Left ventricle myocardium inferior (tissue), 1 donor: ENCODE results near the gene SCMH1. TPM values are rescaled to one million over a fixed set of nuclear protein-coding genes. Genes with fewer than 3 reads are reported as not detected.

Source experiments
- DNase-seq: peaks from one replicate; pipeline ENCODE4 v3.0.0-alpha.2; 2020
- H3K27ac ChIP-seq: fragments of 200-600 bp; replicated peaks from 2 replicates; pipeline ENCODE4 v1.8.0; 2021
- H3K27me3 ChIP-seq: fragments of 200-600 bp; 2 replicates; pipeline ENCODE4 v1.8.0; 2021; ENCODE audit warnings: low read depth
- H3K36me3 ChIP-seq: fragments of 200-600 bp; 2 replicates; pipeline ENCODE4 v1.8.0; 2021
- H3K4me1 ChIP-seq: fragments of 200-600 bp; 2 replicates; pipeline ENCODE4 v1.8.0; 2021
- H3K4me3 ChIP-seq: fragments of 200-600 bp; 2 replicates; pipeline ENCODE4 v1.8.0; 2021; ENCODE audit warnings: mild to moderate bottlenecking, moderate library complexity
- H3K9me3 ChIP-seq: fragments of 200-600 bp; replicated peaks from 2 replicates; pipeline ENCODE4 v1.8.0; 2021
- intact Hi-C: fragments of 100-400 bp; cut with micrococcal nuclease; formaldehyde crosslinking; loops from one replicate; pipeline ENCODE4 v1.11.0; 2022
- total RNA-seq: library from RNA; stranded (reverse); fragmentation: NEBNext Ultra II Directional; extraction: Animal tissue kit (Norgen Biotek cat#: 25700); gene quantifications from one replicate; pipeline ENCODE4 v1.2.1, GENCODE V29; 2021
- TF ChIP-seq, protein P1 (sequence below): fragments of 200-600 bp; IDR thresholded peaks from 2 replicates; pipeline ENCODE4 v1.8.0; 2021; ENCODE audit warnings: antibody characterized with exemption, mild to moderate bottlenecking, borderline replicate concordance
- donor health status: DM: no; HTN: yes; CAD: no; lungs with severe emphysema.

Gene SCMH1
- total RNA-seq, 1 donor from 2014 or later, result 48.1 TPM

DNA sequence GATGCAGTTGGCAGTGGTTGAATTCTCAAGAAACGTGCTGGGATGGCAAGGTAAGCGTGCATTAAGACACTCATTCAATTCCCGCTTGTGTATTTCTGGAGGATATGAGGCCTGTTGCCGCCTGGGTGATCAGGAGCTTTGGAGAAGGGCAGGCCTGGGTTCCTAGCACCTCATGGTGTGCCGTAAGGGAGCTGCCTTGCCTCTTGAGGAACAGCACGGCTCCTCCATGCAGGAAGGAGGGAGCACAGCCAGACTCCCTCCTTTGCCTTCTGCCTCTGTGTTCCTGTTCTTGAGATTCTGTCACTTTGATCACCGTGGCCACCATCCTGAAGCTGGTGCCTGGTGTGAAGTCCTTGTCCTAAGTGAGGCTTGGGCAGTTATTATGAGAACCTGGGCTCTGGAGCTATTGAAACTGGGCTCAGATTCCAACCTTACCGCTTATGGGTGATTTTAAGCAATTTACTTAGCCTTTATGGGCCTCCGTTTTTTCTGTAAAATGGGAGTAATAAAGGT lies 238.9 kb downstream of the SCMH1 start:
- TF ChIP-seq, protein P1, sequence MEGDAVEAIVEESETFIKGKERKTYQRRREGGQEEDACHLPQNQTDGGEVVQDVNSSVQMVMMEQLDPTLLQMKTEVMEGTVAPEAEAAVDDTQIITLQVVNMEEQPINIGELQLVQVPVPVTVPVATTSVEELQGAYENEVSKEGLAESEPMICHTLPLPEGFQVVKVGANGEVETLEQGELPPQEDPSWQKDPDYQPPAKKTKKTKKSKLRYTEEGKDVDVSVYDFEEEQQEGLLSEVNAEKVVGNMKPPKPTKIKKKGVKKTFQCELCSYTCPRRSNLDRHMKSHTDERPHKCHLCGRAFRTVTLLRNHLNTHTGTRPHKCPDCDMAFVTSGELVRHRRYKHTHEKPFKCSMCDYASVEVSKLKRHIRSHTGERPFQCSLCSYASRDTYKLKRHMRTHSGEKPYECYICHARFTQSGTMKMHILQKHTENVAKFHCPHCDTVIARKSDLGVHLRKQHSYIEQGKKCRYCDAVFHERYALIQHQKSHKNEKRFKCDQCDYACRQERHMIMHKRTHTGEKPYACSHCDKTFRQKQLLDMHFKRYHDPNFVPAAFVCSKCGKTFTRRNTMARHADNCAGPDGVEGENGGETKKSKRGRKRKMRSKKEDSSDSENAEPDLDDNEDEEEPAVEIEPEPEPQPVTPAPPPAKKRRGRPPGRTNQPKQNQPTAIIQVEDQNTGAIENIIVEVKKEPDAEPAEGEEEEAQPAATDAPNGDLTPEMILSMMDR, result no peak
- H3K4me3 ChIP-seq, result no peak overlapping the region
- no peaks in the 10 kb centered on the region for H3K27me3 ChIP-seq
- peaks cover 87% of the 10 kb centered on the region for H3K36me3 ChIP-seq
- H3K27ac ChIP-seq, result peak overlapping the region; percentile 49
- no peaks in the 10 kb centered on the region for H3K9me3 ChIP-seq
- no peak for DNase-seq
- peaks cover 17% of the 10 kb centered on the region for H3K4me1 ChIP-seq
- intact Hi-C loops, result no loop called here

DNA sequence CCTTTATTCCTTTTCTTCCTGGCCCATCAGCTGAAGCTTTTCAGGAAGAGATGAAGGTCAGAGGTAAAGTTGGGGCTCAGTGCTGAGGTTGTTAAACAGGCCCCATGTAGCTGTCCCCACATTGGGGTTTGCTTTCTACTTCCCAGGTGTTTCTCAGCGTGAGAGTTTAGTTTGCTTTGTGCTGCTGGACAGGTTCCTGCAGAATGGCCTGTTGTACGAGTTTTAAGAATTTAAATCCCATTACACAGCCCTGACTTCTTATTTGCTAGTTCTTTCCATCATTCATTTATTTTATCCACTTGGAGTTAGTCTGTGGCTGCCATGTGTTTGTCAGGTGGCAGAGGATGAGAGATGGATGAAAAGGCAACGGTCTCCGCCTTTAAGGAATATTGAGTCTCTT lies 243.4 kb downstream of the SCMH1 start:
- Histone ChIP-seq H3K27ac (no peak overlapping the region), H3K27me3 (no peaks in the 10 kb centered on the region), H3K36me3 (peaks cover 90% of the 10 kb centered on the region), H3K9me3 (no peaks in the 10 kb centered on the region), H3K4me3 (no peak overlapping the region), H3K4me1 (peaks cover 10% of the 10 kb centered on the region)
- intact Hi-C loops, result no loop called here
- no peak for DNase-seq
- TF ChIP-seq, protein P1, result no peak

GRCh38 chr1:40997096-40997495 lies 245.0 kb downstream of the SCMH1 start:
- no peaks in the 10 kb centered on the region for H3K27me3 ChIP-seq
- H3K4me1 ChIP-seq, result no peaks in the 10 kb centered on the region
- H3K4me3 ChIP-seq, result no peak overlapping the region
- no peaks in the 10 kb centered on the region for H3K9me3 ChIP-seq
- peaks cover 87% of the 10 kb centered on the region for H3K36me3 ChIP-seq
- intact Hi-C loops, result no loop called here
- TF ChIP-seq, protein P1, result no peak
- no peak overlapping the region for H3K27ac ChIP-seq
- DNase-seq, result no peak

DNA sequence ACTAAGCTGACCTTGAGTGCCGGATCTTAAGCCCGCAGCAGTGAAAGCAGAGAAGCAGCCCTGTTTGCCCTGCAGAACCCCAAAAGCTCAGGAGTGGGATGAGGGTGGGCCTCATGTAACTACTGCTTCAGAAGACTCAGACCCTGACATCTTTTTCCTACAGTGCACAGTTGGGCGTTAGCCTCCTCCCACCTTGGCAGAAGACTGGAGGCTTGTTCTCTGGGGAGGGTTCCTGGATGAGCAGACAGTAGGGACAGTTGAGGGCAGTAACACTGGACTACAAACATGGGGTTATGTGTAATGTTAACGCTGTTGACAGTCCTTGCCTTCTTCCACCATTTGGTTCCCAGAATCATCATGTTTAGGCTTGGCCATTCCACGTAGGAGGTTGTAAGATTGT lies 253.0 kb downstream of the SCMH1 start:
- Histone ChIP-seq H3K27ac (no peak overlapping the region), H3K27me3 (no peaks in the 10 kb centered on the region), H3K36me3 (peaks cover 70% of the 10 kb centered on the region), H3K9me3 (no peaks in the 10 kb centered on the region), H3K4me1 (peaks cover 35% of the 10 kb centered on the region), H3K4me3 (no peak overlapping the region)
- TF ChIP-seq, protein P1, result no peak
- DNase-seq, result no peak
- intact Hi-C loops, result no loop called here

- intact Hi-C loops, result no loop called here
- peaks cover 71% of the 10 kb centered on the region for H3K36me3 ChIP-seq
- no peaks in the 10 kb centered on the region for H3K27me3 ChIP-seq
- peaks cover 35% of the 10 kb centered on the region for H3K4me1 ChIP-seq
- no peak overlapping the region for H3K4me3 ChIP-seq
- H3K9me3 ChIP-seq, result no peaks in the 10 kb centered on the region
- no peak for DNase-seq
- H3K27ac ChIP-seq, result peak overlapping the region; percentile 47
- TF ChIP-seq, protein P1, result no peak
Measured at GRCh38 chr1:40988280-40988679, 253.8 kb downstream of the SCMH1 start.
